DOHH2 (cell line): Measurements from ENCODE around the gene RHOU.

ENCODE experiments used
- H3F3A ChIP-seq: fragments of 200-600 bp; sonication (generic), shearing (Covaris generic); 2 replicates; pipeline ENCODE4 v1.6.0; 2016; ENCODE audit warnings: antibody characterized with exemption, mild to moderate bottlenecking; ENCODE audit not compliant: control insufficient read depth, insufficient read depth
- H3K27ac ChIP-seq: fragments of 200-600 bp; sonication (generic); 2 replicates; pipeline ENCODE4 v1.5.1; 2014; ENCODE audit warnings: low read depth, mild to moderate bottlenecking, low read length, moderate library complexity
- H3K27me3 ChIP-seq: fragments of 200-600 bp; sonication (generic); 2 replicates; pipeline ENCODE4 v1.6.1; 2014; ENCODE audit warnings: mild to moderate bottlenecking, low read length, mixed read lengths; ENCODE audit not compliant: control insufficient read depth
- H3K36me3 ChIP-seq: fragments of 200-600 bp; sonication (generic); 2 replicates; pipeline ENCODE4 v1.6.1; 2014; ENCODE audit warnings: mild to moderate bottlenecking, low read length, moderate library complexity, mixed read lengths; ENCODE audit not compliant: control insufficient read depth
- H3K4me1 ChIP-seq: fragments of 200-600 bp; sonication (generic); 2 replicates; pipeline ENCODE4 v1.6.1; 2014; ENCODE audit warnings: mild to moderate bottlenecking, low read length, mixed read lengths; ENCODE audit not compliant: control insufficient read depth
- H3K4me2 ChIP-seq: fragments of 200-600 bp; sonication (generic); 2 replicates; pipeline ENCODE4 v1.6.0; 2014; ENCODE audit warnings: mild to moderate bottlenecking, low read length, moderate library complexity
- H3K4me3 ChIP-seq: fragments of 200-600 bp; sonication (generic); 2 replicates; pipeline ENCODE4 v1.5.1; 2014; ENCODE audit warnings: mild to moderate bottlenecking, low read length, mixed read lengths
- H3K79me2 ChIP-seq: fragments of 200-600 bp; sonication (generic); 2 replicates; pipeline ENCODE4 v1.6.1; 2014; ENCODE audit warnings: mild to moderate bottlenecking, low read length, mixed read lengths; ENCODE audit not compliant: control insufficient read depth
- H3K9me2 ChIP-seq: fragments of 200-600 bp; sonication (generic); replicated peaks from 2 replicates; pipeline ENCODE4 v1.6.1; 2014; ENCODE audit warnings: mild to moderate bottlenecking, low read length, mixed read lengths; ENCODE audit not compliant: control insufficient read depth
- H3K9me3 ChIP-seq: fragments of 200-600 bp; sonication (generic); 2 replicates; pipeline ENCODE4 v1.6.1; 2014; ENCODE audit warnings: antibody characterized with exemption, low read length, mixed read lengths; ENCODE audit not compliant: control insufficient read depth, insufficient read depth
- H4K20me1 ChIP-seq: fragments of 200-600 bp; sonication (generic); 2 replicates; pipeline ENCODE4 v1.6.0; 2014; ENCODE audit warnings: low read depth, mild to moderate bottlenecking, antibody characterized with exemption, low read length, moderate library complexity; ENCODE audit not compliant: control insufficient read depth, insufficient read depth
- EZH2phosphoT487 ChIP-seq: fragments of 200-600 bp; sonication (generic); IDR thresholded peaks from 2 replicates; pipeline ENCODE4 v1.6.1; 2017; ENCODE audit warnings: borderline replicate concordance, mild to moderate bottlenecking, antibody characterized with exemption, low read length, moderate library complexity, mixed read lengths
- TF ChIP-seq, protein P1 (sequence below): fragments of 200-600 bp; sonication (generic); IDR thresholded peaks from one replicate; pipeline ENCODE4 v1.5.1; 2014; ENCODE audit warnings: antibody characterized with exemption, mild to moderate bottlenecking, low read depth, low read length; ENCODE audit not compliant: poor library complexity, severe bottlenecking

Gene RHOU

DNA sequence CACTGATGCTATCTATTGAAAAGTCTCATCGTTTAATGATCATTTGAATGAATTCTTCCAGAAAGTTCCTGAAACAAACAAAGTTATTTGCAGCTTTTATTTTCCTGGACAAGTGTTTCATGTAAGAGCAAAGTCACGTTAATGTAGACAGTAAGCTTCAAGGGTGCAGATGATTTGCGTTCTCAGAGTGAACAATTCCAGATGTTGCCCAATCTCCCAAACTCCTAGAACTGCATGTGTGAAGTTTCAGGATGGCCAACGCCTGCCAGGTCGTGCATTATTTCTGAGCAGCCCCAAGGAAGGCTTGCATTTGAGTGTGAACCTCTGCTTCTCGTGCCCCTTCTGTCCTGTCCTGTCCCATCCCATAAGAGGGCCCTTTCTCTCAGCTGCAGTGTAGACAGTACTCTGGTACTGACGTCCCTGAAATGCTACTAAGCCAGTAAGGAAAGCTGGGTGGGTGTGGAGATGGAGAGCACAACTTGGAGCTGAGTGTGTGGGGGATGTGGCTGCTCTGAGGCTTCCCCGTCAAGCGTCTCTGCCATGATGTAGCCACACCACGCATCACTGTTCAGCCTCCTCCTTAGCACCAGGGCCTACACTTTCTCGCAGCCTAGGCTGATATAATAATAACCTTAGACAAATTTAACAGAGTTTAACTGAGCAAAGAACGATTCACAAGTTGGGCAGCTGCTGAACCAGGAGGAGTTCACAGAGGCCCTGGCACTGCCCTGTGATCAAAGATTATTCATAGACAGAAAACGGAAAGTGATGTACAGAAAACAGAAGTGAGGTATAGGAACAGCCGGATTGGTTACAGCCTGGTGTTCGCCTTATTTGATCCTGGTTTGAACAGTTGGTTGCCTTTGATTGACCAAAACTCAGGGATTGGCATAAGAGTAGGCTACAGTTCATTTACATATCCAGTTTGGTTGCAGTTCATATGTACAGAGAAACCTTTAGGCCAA, 50.4 kb downstream of the RHOU start:
- Histone ChIP-seq H3K27ac (no peak overlapping the region), H3K4me2 (no peak overlapping the region), H3K9me3 (no peaks in the 10 kb centered on the region), H3K79me2 (no peaks in the 10 kb centered on the region), H3K27me3 (0 out of 2 replicates have a peak, but pooled peaks cover 2% of the 10 kb centered on the region), H3K4me1 (no peaks in the 10 kb centered on the region), H3F3A (no peaks in the 10 kb centered on the region), H3K36me3 (no peaks in the 10 kb centered on the region), H3K9me2 (no peaks in the 10 kb centered on the region), H3K4me3 (no peak overlapping the region), H4K20me1 (no peaks in the 10 kb centered on the region)
- no peak for TF ChIP-seq EZH2phosphoT487
- TF ChIP-seq, protein P1, sequence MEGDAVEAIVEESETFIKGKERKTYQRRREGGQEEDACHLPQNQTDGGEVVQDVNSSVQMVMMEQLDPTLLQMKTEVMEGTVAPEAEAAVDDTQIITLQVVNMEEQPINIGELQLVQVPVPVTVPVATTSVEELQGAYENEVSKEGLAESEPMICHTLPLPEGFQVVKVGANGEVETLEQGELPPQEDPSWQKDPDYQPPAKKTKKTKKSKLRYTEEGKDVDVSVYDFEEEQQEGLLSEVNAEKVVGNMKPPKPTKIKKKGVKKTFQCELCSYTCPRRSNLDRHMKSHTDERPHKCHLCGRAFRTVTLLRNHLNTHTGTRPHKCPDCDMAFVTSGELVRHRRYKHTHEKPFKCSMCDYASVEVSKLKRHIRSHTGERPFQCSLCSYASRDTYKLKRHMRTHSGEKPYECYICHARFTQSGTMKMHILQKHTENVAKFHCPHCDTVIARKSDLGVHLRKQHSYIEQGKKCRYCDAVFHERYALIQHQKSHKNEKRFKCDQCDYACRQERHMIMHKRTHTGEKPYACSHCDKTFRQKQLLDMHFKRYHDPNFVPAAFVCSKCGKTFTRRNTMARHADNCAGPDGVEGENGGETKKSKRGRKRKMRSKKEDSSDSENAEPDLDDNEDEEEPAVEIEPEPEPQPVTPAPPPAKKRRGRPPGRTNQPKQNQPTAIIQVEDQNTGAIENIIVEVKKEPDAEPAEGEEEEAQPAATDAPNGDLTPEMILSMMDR: no peak

DNA sequence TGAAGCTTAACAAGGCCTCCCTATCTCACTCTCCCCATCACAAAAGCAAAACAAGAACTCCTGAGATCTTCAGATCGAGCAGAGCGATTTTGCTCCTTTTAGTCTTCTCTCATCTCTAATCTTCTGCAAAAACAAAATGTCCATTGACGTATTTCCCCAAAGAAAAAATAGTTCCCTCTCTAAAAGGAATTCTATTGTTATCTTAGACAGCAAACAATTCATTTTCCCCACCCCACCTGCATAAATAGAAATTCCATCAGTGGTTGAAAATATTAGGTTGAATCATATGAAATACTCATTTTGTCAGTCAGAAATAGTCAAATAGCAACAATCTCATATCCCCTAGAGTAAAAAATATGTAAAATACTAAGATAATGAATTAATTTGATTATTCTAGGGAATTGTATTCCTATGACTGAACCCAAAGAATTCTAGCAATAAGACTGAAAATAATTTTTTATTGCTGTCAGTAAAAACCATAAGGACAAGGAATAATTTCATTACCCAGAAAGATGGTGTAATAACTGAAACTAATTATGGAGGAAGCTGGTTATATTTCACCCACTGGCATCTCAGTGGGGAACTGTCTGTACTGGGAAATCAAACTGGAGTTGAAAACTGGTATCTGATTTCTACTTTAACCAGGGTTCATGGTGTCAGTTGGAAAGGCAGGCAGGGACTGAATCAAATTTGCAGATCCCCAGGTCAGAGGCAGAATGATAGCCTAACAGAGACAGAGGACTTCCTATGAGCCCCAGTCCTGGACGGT, 51.3 kb downstream of the RHOU start:
- H3K4me2 ChIP-seq: no peak overlapping the region

DNA sequence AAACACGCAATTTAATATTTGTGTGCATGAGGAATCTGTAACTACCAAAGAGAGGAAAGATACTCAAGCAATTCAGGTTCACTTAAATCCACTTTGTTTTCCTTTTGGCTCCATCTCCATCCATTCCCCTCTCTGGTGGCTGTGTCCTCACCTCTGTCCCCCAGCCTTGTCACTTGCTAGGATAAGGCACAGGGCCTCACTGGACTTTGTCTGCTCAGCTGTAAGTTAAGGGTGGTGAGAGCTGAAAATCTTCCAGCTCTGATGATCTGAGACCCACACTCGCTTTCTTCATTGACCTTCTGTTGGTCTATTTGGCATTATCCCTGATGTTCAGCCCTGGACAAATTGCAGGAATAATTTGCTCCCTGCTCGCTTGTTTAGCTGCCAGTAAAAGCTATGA, 56.5 kb downstream of the RHOU start:
- no peaks in the 10 kb centered on the region for H3F3A ChIP-seq
- no peaks in the 10 kb centered on the region for H4K20me1 ChIP-seq
- H3K9me2 ChIP-seq: no peaks in the 10 kb centered on the region
- TF ChIP-seq, protein P1: no peak
- TF ChIP-seq EZH2phosphoT487: no peak
- peaks cover 9% of the 10 kb centered on the region for H3K27me3 ChIP-seq
- no peaks in the 10 kb centered on the region for H3K79me2 ChIP-seq
- no peak overlapping the region for H3K4me2 ChIP-seq
- no peak overlapping the region for H3K27ac ChIP-seq
- H3K36me3 ChIP-seq: no peaks in the 10 kb centered on the region
- no peaks in the 10 kb centered on the region for H3K4me1 ChIP-seq
- no peak overlapping the region for H3K4me3 ChIP-seq
- H3K9me3 ChIP-seq: no peaks in the 10 kb centered on the region

More for the DNA sequence above, 51.3 kb downstream of the RHOU start:
- no peaks in the 10 kb centered on the region for H3K79me2 ChIP-seq
- H3F3A ChIP-seq: no peaks in the 10 kb centered on the region
- H3K27me3 ChIP-seq: 0 out of 2 replicates have a peak, but pooled peaks cover 2% of the 10 kb centered on the region
- H3K4me3 ChIP-seq: no peak overlapping the region
- no peaks in the 10 kb centered on the region for H3K9me3 ChIP-seq
- H3K27ac ChIP-seq: no peak overlapping the region
- TF ChIP-seq EZH2phosphoT487: no peak
- TF ChIP-seq, protein P1: no peak
- no peaks in the 10 kb centered on the region for H3K4me1 ChIP-seq
- no peaks in the 10 kb centered on the region for H3K36me3 ChIP-seq
- no peaks in the 10 kb centered on the region for H3K9me2 ChIP-seq
- no peaks in the 10 kb centered on the region for H4K20me1 ChIP-seq
